ENCODE data around the gene EDIL3.
"Not testable (repeated sequence)": the region's sequence is repeated elsewhere in the genome, so short reads cannot be mapped to it uniquely, and the experiment has no call there.

Gene EDIL3

GRCh38 chr5:84253946-84254345, 130.7 kb downstream of the EDIL3 start:
- no peak for DNase-seq

- DNase-seq: no peak
These were observed 133.2 kb downstream of the EDIL3 start for GRCh38 chr5:84251503-84251902.

GRCh38 chr5:84249918-84250630, 134.6 kb downstream of the EDIL3 start:
- no peak for DNase-seq

- no peak for DNase-seq
These were observed 136.7 kb downstream of the EDIL3 start for GRCh38 chr5:84248013-84248412.

- DNase-seq: no peak
These were observed 142.4 kb downstream of the EDIL3 start for GRCh38 chr5:84242286-84242685.

- DNase-seq: no peak
These were observed 145.2 kb downstream of the EDIL3 start for GRCh38 chr5:84239494-84239893.

- no peak for DNase-seq
These were observed 147.6 kb downstream of the EDIL3 start for GRCh38 chr5:84237126-84237525.

GRCh38 chr5:84231433-84231832, 153.2 kb downstream of the EDIL3 start:
- no peak for DNase-seq

- DNase-seq: no peak
These were observed 155.6 kb downstream of the EDIL3 start for GRCh38 chr5:84229045-84229444.

- DNase-seq: no peak
These were observed 156.4 kb downstream of the EDIL3 start for GRCh38 chr5:84228266-84228665.

GRCh38 chr5:84227236-84227635, 157.4 kb downstream of the EDIL3 start:
- no peak for DNase-seq

- DNase-seq: no peak
These were observed 166.1 kb downstream of the EDIL3 start for GRCh38 chr5:84218546-84218945.

GRCh38 chr5:84215521-84215920, 169.2 kb downstream of the EDIL3 start:
- no peak for DNase-seq

GRCh38 chr5:84213861-84214260, 170.8 kb downstream of the EDIL3 start:
- no peak for DNase-seq

GRCh38 chr5:84213212-84213611, 171.5 kb downstream of the EDIL3 start:
- DNase-seq: no peak

GRCh38 chr5:84204772-84205171, 179.9 kb downstream of the EDIL3 start:
- no peak for DNase-seq

- no peak for DNase-seq
These were observed 182.5 kb downstream of the EDIL3 start for GRCh38 chr5:84202136-84202535.

- DNase-seq: no peak
These were observed 187.1 kb downstream of the EDIL3 start for GRCh38 chr5:84197538-84197937.

- no peak for DNase-seq
These were observed 193.4 kb downstream of the EDIL3 start for GRCh38 chr5:84191281-84191680.

GRCh38 chr5:84184857-84185256, 199.8 kb downstream of the EDIL3 start:
- no peak for DNase-seq

GRCh38 chr5:84181093-84181492, 203.6 kb downstream of the EDIL3 start:
- DNase-seq: no peak

GRCh38 chr5:84168841-84169240, 215.8 kb downstream of the EDIL3 start:
- no peak for DNase-seq

- no peak for DNase-seq
These were observed 221.0 kb downstream of the EDIL3 start for GRCh38 chr5:84163671-84164070.

- DNase-seq: no peak
These were observed 222.0 kb downstream of the EDIL3 start for GRCh38 chr5:84162695-84163094.

- DNase-seq: not testable (repeated sequence)
These were observed 224.0 kb downstream of the EDIL3 start for GRCh38 chr5:84160650-84161049.

Measured in NCI-H526 treated with DMSO at 0.1 percent for 48 hours (cell line).